Vagina (tissue), 2 donors: ENCODE measurements around the gene GSG1L. TPM values are rescaled to one million over a fixed set of nuclear protein-coding genes. Genes with fewer than 3 reads are reported as not detected.

Source experiments
- DNase-seq, 2 donors: peaks; one replicate each; pipeline ENCODE4 v3.0.0-alpha.2; 2017; ENCODE audit errors: extremely low spot score in 2 of 2
- H3K27ac ChIP-seq: fragments of 200-600 bp; sonication (generic); one replicate; pipeline ENCODE4 v1.5.1; 2019
- H3K27me3 ChIP-seq: fragments of 200-600 bp; sonication (generic); one replicate; pipeline ENCODE4 v1.5.1; 2019
- H3K36me3 ChIP-seq, 2 donors: fragments of 200-600 bp; sonication (generic); one replicate each; pipeline ENCODE4 v1.5.1; 2017 to 2019
- H3K4me1 ChIP-seq: fragments of 200-600 bp; sonication (generic); one replicate; pipeline ENCODE4 v1.5.1; 2019
- H3K4me3 ChIP-seq, 2 donors: fragments of 200-600 bp; sonication (generic); 1 replicate in 1 of 2; 2 replicates in 1 of 2; pipeline ENCODE4 v1.5.1; 2016 to 2019
- H3K9me3 ChIP-seq: fragments of 200-600 bp; sonication (generic); one replicate; pipeline ENCODE4 v1.5.1; 2019
- POLR2A ChIP-seq, 2 donors: fragments of 450-650 bp; IDR thresholded peaks; one replicate each; pipeline ENCODE4 v1.6.1; 2017; ENCODE audit warnings: antibody characterized with exemption in 2 of 2, mild to moderate bottlenecking in 2 of 2, moderate library complexity in 2 of 2
- POLR2AphosphoS5 ChIP-seq, 2 donors: sonication (generic); formaldehyde crosslinking; IDR thresholded peaks; one replicate each; pipeline ENCODE4 v1.9.0; 2017; ENCODE audit warnings: antibody characterized with exemption in 2 of 2, mild to moderate bottlenecking in 2 of 2, low read depth in 1 of 2; ENCODE audit not compliant: insufficient read depth in 1 of 2
- intact Hi-C: fragments of 100-400 bp; cut with DNase I; formaldehyde crosslinking; loops from one replicate; pipeline ENCODE4 v1.15.1; 2023
- total RNA-seq: library from RNA; depleted of rRNA; stranded (reverse); fragments of >200 nt; gene quantifications from one replicate; pipeline ENCODE4 v1.2.3, GENCODE V29; 2016
- TF ChIP-seq, protein P1 (sequence below), 3 experiments: fragments of 450-650 bp in 2 of 3; fragments of 200-600 bp in 1 of 3; sonication (generic) in 1 of 3; IDR thresholded peaks; one replicate each; pipeline ENCODE4 v1.5.1; 2017 to 2019; ENCODE audit warnings: antibody characterized with exemption in 3 of 3, mild to moderate bottlenecking in 2 of 3, moderate library complexity in 2 of 3

GSG1L gene
- total RNA-seq, 1 donor from 2014 or later = not detected

- no peaks in the 10 kb centered on the region for H3K27me3 ChIP-seq
- no peak for DNase-seq
- intact Hi-C loops = no loop called here
- H3K36me3 ChIP-seq = no peaks in the 10 kb centered on the region
- peaks cover 9% of the 10 kb centered on the region for H3K9me3 ChIP-seq
- H3K27ac ChIP-seq = no peak overlapping the region
- H3K4me1 ChIP-seq = no peaks in the 10 kb centered on the region
- H3K4me3 ChIP-seq = no peak overlapping the region
- TF ChIP-seq POLR2AphosphoS5 (IDR thresholded peaks at IDR 0.05; ENCODE audit: insufficient read depth in 1 of 2, low read depth in 1 of 2) (no peak), POLR2A (IDR thresholded peaks at IDR 0.05) (no peak)
- TF ChIP-seq, protein P1, sequence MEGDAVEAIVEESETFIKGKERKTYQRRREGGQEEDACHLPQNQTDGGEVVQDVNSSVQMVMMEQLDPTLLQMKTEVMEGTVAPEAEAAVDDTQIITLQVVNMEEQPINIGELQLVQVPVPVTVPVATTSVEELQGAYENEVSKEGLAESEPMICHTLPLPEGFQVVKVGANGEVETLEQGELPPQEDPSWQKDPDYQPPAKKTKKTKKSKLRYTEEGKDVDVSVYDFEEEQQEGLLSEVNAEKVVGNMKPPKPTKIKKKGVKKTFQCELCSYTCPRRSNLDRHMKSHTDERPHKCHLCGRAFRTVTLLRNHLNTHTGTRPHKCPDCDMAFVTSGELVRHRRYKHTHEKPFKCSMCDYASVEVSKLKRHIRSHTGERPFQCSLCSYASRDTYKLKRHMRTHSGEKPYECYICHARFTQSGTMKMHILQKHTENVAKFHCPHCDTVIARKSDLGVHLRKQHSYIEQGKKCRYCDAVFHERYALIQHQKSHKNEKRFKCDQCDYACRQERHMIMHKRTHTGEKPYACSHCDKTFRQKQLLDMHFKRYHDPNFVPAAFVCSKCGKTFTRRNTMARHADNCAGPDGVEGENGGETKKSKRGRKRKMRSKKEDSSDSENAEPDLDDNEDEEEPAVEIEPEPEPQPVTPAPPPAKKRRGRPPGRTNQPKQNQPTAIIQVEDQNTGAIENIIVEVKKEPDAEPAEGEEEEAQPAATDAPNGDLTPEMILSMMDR (IDR thresholded peaks at IDR 0.05) = no peak
Measured at GRCh38 chr16:27863377-27863776, 200.1 kb downstream of the GSG1L start.

DNA sequence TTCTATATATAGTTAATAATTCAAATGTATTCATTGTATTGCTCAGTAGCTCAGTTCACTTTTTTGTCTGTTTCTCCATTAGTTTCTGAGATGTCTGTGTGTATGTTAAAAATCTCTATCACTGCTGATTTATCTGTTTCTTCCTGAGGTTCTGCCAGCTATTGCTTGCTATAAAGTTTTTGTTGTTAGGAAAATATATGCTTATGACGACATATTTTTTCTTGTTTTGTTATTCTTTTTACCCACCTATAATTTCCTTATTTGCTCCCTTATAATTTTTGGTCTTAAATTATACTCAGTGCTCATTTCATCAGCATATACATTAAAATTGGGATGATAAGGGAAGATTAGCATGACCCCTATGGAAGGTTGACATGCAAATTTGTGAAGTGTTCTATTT lies 200.6 kb downstream of the GSG1L start:
- no peak for TF ChIP-seq POLR2AphosphoS5 (IDR thresholded peaks at IDR 0.05; ENCODE audit: insufficient read depth in 1 of 2, low read depth in 1 of 2)
- TF ChIP-seq POLR2A (IDR thresholded peaks at IDR 0.05) = no peak
- TF ChIP-seq, protein P1 (IDR thresholded peaks at IDR 0.05) = no peak
- Histone ChIP-seq H3K27ac (no peak overlapping the region), H3K4me1 (no peaks in the 10 kb centered on the region), H3K27me3 (no peaks in the 10 kb centered on the region), H3K36me3 (no peaks in the 10 kb centered on the region), H3K4me3 (no peak overlapping the region), H3K9me3 (peaks cover 9% of the 10 kb centered on the region)
- no peak for DNase-seq
- intact Hi-C loops = no loop called here

GRCh38 chr16:27860091-27860490 lies 203.4 kb downstream of the GSG1L start:
- intact Hi-C loops = no loop called here
- no peaks in the 10 kb centered on the region for H3K36me3 ChIP-seq
- H3K4me1 ChIP-seq = no peaks in the 10 kb centered on the region
- no peak for DNase-seq
- peaks cover 9% of the 10 kb centered on the region for H3K9me3 ChIP-seq
- no peaks in the 10 kb centered on the region for H3K27me3 ChIP-seq
- H3K4me3 ChIP-seq = no peak overlapping the region
- no peak overlapping the region for H3K27ac ChIP-seq
- TF ChIP-seq, protein P1 (IDR thresholded peaks at IDR 0.05) = no peak
- TF ChIP-seq POLR2A (IDR thresholded peaks at IDR 0.05) (no peak), POLR2AphosphoS5 (IDR thresholded peaks at IDR 0.05; ENCODE audit: insufficient read depth in 1 of 2, low read depth in 1 of 2) (no peak)

DNA sequence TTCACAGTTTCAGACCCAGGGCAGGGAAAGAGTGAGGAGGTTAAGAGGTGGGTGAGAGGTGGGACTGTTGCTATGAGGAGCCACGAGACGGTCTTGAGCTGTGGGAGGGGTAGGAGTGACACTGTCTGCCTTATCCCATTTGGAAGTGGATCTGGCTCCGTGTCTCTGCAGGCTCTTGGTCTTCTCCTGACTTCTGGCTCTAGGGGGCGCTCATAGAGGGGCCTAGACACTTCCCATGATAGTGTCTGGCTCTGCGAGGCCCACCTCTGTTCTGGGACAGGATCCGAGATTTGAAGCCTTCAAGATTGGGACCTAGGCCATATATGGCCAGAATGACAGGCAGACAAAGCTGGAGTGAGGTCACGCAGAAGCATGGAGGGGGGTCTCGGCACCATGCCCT lies 204.5 kb downstream of the GSG1L start:
- TF ChIP-seq POLR2A (IDR thresholded peaks at IDR 0.05) = no peak
- TF ChIP-seq, protein P1 (IDR thresholded peaks at IDR 0.05) = no peak
- no peak for TF ChIP-seq POLR2AphosphoS5 (IDR thresholded peaks at IDR 0.05; ENCODE audit: insufficient read depth in 1 of 2, low read depth in 1 of 2)
- DNase-seq = no peak
- Histone ChIP-seq H3K27ac (no peak overlapping the region), H3K4me1 (no peaks in the 10 kb centered on the region), H3K27me3 (no peaks in the 10 kb centered on the region), H3K9me3 (peaks cover 9% of the 10 kb centered on the region), H3K36me3 (no peaks in the 10 kb centered on the region), H3K4me3 (no peak overlapping the region)
- intact Hi-C loops = no loop called here

GRCh38 chr16:27853651-27854050 lies 209.9 kb downstream of the GSG1L start:
- no peaks in the 10 kb centered on the region for H3K9me3 ChIP-seq
- DNase-seq = no peak
- intact Hi-C loops = no loop called here
- no peak overlapping the region for H3K27ac ChIP-seq
- no peaks in the 10 kb centered on the region for H3K27me3 ChIP-seq
- no peaks in the 10 kb centered on the region for H3K4me1 ChIP-seq
- no peak overlapping the region for H3K4me3 ChIP-seq
- no peaks in the 10 kb centered on the region for H3K36me3 ChIP-seq
- TF ChIP-seq POLR2A (IDR thresholded peaks at IDR 0.05) = no peak

DNA sequence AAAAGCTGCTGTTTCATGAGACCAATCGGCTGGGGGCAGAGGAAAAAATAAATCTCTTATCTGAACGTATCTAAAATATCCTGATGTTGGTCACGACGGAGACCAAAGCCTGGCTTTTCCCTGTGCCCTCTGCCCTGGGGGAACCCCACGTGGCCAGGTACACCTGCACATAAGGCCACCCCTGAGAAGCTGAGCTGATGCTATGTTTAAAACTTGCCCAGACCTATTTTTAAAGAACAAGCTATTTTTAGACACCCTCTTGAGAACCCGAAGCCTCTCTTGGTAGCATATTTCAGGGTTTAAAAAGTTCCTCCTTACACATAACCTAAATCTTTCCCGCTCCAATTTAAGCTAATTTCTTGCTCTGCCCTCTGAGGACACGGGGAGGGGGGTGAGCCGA lies 210.4 kb downstream of the GSG1L start:
- Histone ChIP-seq H3K36me3 (no peaks in the 10 kb centered on the region), H3K27me3 (no peaks in the 10 kb centered on the region), H3K4me1 (no peaks in the 10 kb centered on the region), H3K4me3 (no peak overlapping the region), H3K27ac (no peak overlapping the region), H3K9me3 (no peaks in the 10 kb centered on the region)
- no peak for TF ChIP-seq POLR2AphosphoS5 (IDR thresholded peaks at IDR 0.05; ENCODE audit: insufficient read depth in 1 of 2, low read depth in 1 of 2)
- no peak for TF ChIP-seq POLR2A (IDR thresholded peaks at IDR 0.05)
- TF ChIP-seq, protein P1 (IDR thresholded peaks at IDR 0.05) = no peak
- intact Hi-C loops = no loop called here
- DNase-seq = no peak
